Choroid plexus epithelial cell (primary cell): Measurements from ENCODE around the gene VAV2.

Source experiments
- DNase-seq: peaks from one replicate; pipeline ENCODE4 v3.0.0-alpha.2; 2010; ENCODE audit warnings: low read depth
- H3K4me3 ChIP-seq: 2 replicates; pipeline ENCODE4 v1.5.1; 2011; ENCODE audit warnings: low read depth, mild to moderate bottlenecking, control low read depth, low read length, moderate library complexity
- CTCF ChIP-seq: conservative IDR thresholded peaks from 2 replicates; pipeline ENCODE4 v1.5.1; 2011; ENCODE audit warnings: low read depth, mild to moderate bottlenecking, control low read depth, inconsistent platforms, low read length, moderate library complexity

Gene VAV2

DNA sequence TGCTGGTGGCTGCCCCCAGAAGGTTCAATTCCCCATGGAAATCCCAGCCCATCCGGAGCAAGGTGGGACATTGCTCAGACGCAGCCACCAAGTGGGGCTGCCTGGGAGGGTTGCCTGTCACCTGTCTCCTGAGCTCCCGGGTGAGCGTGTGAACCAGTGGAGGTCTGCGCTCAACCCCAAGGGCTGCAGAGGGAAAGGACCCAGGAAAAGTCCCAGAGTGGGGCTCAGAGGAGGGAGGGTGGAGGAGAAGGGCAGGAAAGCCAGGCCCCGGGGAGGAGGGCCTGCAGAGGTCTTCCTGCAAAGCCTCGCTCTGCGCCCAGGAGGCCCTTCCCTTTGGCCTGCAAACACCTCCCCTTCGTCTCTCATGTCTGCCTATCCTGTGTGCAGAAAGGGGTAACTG is 134.5 kb downstream of the VAV2 start:
- H3K4me3 ChIP-seq: no peak overlapping the region
- TF ChIP-seq CTCF: no peak

GRCh38 chr9:133856798-133857197 is 135.3 kb downstream of the VAV2 start:
- no peak for DNase-seq
- H3K4me3 ChIP-seq: no peak overlapping the region
- TF ChIP-seq CTCF: no peak

More for the DNA sequence above, 134.5 kb downstream of the VAV2 start:
- no peak for DNase-seq

GRCh38 chr9:133855802-133856521 is 136.2 kb downstream of the VAV2 start:
- no peak overlapping the region for H3K4me3 ChIP-seq
- peak; percentile 99 for DNase-seq
- TF ChIP-seq CTCF: no peak

DNA sequence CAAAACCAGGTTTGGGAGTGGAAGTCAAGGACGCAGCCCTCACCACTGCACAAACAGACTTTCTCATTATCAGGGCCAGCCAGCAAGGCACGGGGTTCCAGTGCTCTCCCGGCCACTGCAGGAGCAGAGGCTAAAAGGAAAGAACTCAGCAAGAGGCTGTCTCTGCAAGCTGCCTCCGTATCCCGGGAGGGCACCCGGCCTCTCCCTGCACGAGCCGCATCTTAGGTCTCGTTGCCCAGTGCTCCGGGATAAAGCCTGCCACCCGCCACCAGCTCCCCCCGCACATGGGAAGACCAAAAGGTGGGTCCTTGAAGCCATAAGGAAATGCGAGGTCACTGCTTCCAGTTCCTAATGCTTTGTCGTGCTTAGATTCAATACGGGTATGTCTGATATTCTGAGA is 136.8 kb downstream of the VAV2 start:
- DNase-seq: no peak
- TF ChIP-seq CTCF: no peak
- H3K4me3 ChIP-seq: no peak overlapping the region

DNA sequence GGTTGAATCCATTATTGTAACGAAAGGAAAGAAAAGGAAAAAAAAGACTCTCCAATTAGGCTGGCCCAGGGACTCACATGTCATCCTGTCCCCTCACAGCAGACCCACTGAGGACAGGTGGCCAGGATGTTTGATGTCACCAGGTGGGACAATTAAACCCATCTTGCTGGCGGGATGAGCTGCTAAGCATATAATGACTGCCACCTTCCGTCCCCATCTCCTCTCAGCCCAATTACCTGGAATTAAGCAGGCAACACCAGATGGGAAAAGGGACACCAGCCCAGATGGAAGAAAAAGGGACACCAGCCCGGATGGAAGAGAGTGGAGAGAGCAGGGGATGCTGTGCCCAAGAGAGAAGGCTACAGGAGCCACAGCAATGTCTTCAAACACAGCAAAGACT is 137.4 kb downstream of the VAV2 start:
- TF ChIP-seq CTCF: no peak
- H3K4me3 ChIP-seq: no peak overlapping the region
- no peak for DNase-seq

GRCh38 chr9:133854048-133854447 is 138.1 kb downstream of the VAV2 start:
- TF ChIP-seq CTCF: no peak
- no peak for DNase-seq
- H3K4me3 ChIP-seq: no peak overlapping the region

GRCh38 chr9:133853331-133853730 is 138.8 kb downstream of the VAV2 start:
- DNase-seq: no peak
- no peak overlapping the region for H3K4me3 ChIP-seq
- no peak for TF ChIP-seq CTCF
